HEK293T (cell line): ENCODE measurements around the gene CAPS.

Source experiments
- CTCF ChIA-PET: fragments of 350-600 bp; formaldehyde crosslinking; extraction: SDS; loops from one replicate; lab custom pipeline; 2021; ENCODE audit warnings: antibody characterized with exemption, inconsistent platforms; lab: Yijun Ruan, JAX
- POLR2A ChIA-PET: fragments of 350-600 bp; formaldehyde crosslinking; extraction: SDS; loops from one replicate; lab custom pipeline; 2020; ENCODE audit warnings: antibody characterized with exemption, inconsistent platforms; lab: Yijun Ruan, JAX
- DNase-seq: peaks from one replicate; pipeline ENCODE4 v3.0.0; 2012; ENCODE audit warnings: mixed read lengths; ENCODE audit errors: extremely low spot score
- ARNT ChIP-seq: fragments of 450-650 bp; IDR thresholded peaks from 2 replicates; pipeline ENCODE4 v1.6.1; 2017; ENCODE audit warnings: mild to moderate bottlenecking
- BHLHE40 ChIP-seq: fragments of 450-650 bp; IDR thresholded peaks from 2 replicates; pipeline ENCODE4 v1.6.1; 2016; ENCODE audit warnings: mild to moderate bottlenecking, moderate library complexity, borderline replicate concordance
- CTBP1 ChIP-seq: fragments of 450-650 bp; IDR thresholded peaks from 2 replicates; pipeline ENCODE4 v1.6.1; 2016; ENCODE audit warnings: borderline replicate concordance
- ELF4 ChIP-seq: fragments of 450-650 bp; IDR thresholded peaks from 2 replicates; pipeline ENCODE4 v1.6.1; 2017; ENCODE audit warnings: antibody characterized with exemption
- FOXA1 ChIP-seq: fragments of 450-650 bp; IDR thresholded peaks from 2 replicates; pipeline ENCODE4 v1.6.1; 2016; ENCODE audit warnings: mild to moderate bottlenecking
- FOXK2 ChIP-seq: fragments of 450-650 bp; IDR thresholded peaks from 2 replicates; pipeline ENCODE4 v1.6.1; 2016; ENCODE audit warnings: mild to moderate bottlenecking
- FOXM1 ChIP-seq: fragments of 450-650 bp; IDR thresholded peaks from 2 replicates; pipeline ENCODE4 v1.6.1; 2017; ENCODE audit warnings: mild to moderate bottlenecking, borderline replicate concordance
- HDGF ChIP-seq: fragments of 450-650 bp; IDR thresholded peaks from 2 replicates; pipeline ENCODE4 v1.6.1; 2017; ENCODE audit warnings: antibody characterized with exemption, borderline replicate concordance
- L3MBTL2 ChIP-seq: fragments of 450-650 bp; conservative IDR thresholded peaks from 2 replicates; pipeline ENCODE4 v1.6.1; 2016; ENCODE audit warnings: mild to moderate bottlenecking
- LEF1 ChIP-seq: fragments of 450-650 bp; IDR thresholded peaks from 2 replicates; pipeline ENCODE4 v1.6.1; 2017; ENCODE audit warnings: mild to moderate bottlenecking, borderline replicate concordance
- NFRKB ChIP-seq: fragments of 450-650 bp; IDR thresholded peaks from 2 replicates; pipeline ENCODE4 v1.6.1; 2016; ENCODE audit warnings: mild to moderate bottlenecking, moderate library complexity
- SP1 ChIP-seq: fragments of 450-650 bp; IDR thresholded peaks from 2 replicates; pipeline ENCODE4 v1.6.1; 2017
- SUZ12 ChIP-seq: fragments of 450-650 bp; IDR thresholded peaks from 2 replicates; pipeline ENCODE4 v1.6.1; 2016; ENCODE audit warnings: mild to moderate bottlenecking
- TARDBP ChIP-seq: fragments of 450-650 bp; IDR thresholded peaks from 2 replicates; pipeline ENCODE4 v1.6.1; 2016
- ZNF384 ChIP-seq: fragments of 450-650 bp; IDR thresholded peaks from 2 replicates; pipeline ENCODE4 v1.6.1; 2016
- TF ChIP-seq, protein P1 (sequence below): fragments of 450-650 bp; IDR thresholded peaks from 2 replicates; pipeline ENCODE4 v1.6.1; 2016

The CAPS gene

DNA sequence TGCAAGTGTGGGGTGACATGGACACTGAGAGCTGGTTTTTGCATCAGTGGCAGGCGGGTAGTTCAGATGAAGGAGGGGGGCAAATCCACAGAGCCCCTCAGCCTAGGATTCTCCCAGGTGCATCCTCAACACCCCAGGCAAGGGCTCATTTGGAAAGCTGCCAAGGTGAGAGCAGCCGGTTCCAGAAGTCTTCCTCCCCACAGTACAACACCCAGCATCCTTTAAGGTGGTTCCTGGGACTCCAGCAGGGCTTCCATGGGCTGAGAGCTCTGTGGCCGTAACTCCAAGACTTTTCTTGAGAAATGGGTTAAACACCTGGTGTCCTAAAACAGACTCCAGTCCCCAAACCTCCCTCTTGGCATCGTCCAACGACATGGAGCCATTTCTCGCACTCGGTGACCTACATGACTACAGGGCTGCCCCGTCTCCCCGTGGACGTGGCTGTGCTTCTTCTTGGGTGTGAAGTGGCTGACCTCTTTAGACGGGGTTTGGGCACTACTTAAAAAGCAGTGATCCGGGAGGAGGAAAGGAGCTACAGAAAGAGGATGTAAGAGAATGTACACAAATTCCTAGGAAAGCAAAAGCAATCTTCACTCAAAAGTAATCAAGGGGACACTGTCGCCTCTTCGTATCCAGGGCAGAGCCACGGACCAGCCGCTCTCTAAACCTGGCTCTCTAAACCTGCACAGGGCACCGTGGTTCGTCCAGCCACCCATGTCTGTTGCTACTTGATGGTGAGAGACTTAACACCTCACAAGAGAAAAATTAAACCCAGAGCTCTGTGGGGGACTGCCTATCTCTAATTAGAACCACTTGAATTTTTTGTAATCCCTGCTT is 38.4 kb downstream of the CAPS start:
- no peak for DNase-seq
- POLR2A ChIA-PET = interaction anchor here (1.1 kb wide), 2 partner anchors 26 to 48 kb away, joined by 3 read pairs; partner anchors contain the start of genes NDUFA11 and RANBP3
- CTCF ChIA-PET = interaction anchor here (0.9 kb wide), 1 partner anchor 15 kb away, joined by 3 read pairs; no protein-coding TSS in a partner anchor
- TF ChIP-seq ARNT (no peak), TARDBP (no peak)

DNA sequence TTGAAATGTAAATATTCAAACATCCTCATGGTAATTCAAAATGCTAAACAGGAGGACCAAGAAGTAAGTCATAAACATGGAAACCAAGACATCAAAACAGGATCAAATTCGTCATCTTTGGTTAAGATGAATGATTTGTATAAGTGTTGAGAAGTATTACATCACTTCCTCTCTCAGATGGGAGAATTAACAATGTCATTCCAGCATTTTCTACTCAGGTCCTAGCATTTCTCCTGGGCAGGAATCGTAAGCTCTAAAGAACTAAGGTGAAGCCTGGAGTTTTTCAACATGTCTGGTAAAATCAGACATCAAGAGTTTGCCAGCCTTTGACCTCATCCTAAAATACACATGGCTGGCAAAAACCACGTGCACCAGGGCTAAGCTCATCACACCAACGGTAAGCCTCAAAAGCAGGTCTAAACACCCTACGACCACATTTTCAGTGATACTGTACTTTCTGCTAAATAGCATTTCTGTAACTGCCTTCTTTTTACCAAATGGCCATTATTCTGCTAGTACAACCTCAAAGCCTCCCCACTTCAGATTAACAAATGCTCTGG is 39.1 kb downstream of the CAPS start:
- no peak for DNase-seq
- POLR2A ChIA-PET = no interaction called here
- CTCF ChIA-PET = interaction anchor here (0.9 to 1.0 kb wide), 2 partner anchors 15 to 149 kb away, joined by 3 read pairs; no protein-coding TSS in a partner anchor
- no peak for TF ChIP-seq FOXA1
- no peak for TF ChIP-seq NFRKB
- TF ChIP-seq L3MBTL2 = no peak
- no peak for TF ChIP-seq HDGF
- TF ChIP-seq, protein P1, sequence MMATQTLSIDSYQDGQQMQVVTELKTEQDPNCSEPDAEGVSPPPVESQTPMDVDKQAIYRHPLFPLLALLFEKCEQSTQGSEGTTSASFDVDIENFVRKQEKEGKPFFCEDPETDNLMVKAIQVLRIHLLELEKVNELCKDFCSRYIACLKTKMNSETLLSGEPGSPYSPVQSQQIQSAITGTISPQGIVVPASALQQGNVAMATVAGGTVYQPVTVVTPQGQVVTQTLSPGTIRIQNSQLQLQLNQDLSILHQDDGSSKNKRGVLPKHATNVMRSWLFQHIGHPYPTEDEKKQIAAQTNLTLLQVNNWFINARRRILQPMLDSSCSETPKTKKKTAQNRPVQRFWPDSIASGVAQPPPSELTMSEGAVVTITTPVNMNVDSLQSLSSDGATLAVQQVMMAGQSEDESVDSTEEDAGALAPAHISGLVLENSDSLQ = no peak
- no peak for TF ChIP-seq TARDBP
- no peak for TF ChIP-seq FOXM1

DNA sequence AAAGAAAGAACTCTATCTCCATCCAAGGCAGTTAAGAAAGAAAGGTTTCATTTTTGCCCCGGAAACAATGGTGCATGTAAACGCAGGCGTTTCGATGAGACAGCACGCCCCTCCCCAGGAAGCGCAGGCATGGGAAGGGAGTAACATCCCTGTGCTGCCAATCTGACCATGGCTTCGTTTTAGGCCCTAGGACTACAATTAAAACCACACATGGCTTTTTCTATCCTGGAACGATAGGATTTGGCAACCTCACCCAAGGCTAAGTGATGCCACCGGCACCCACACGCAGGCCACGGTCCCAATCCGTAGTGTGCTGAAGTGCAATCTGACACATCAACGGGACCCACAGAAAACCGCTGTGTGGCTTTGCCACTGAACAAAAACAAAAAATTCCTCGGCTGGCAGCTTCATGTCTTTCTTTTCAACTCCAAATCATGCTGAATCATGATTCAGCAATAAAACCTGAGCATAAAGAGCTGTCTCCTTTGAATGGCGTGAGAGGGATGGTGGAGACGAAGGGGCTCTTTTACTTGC is 39.7 kb downstream of the CAPS start:
- POLR2A ChIA-PET = interaction anchor here (0.6 kb wide), 1 partner anchor 67 kb away, joined by 3 read pairs; no protein-coding TSS in a partner anchor
- TF ChIP-seq BHLHE40 = no peak
- TF ChIP-seq L3MBTL2 = no peak
- TF ChIP-seq, protein P1 = no peak
- no peak for TF ChIP-seq SUZ12
- TF ChIP-seq SP1 = no peak
- CTCF ChIA-PET = interaction anchor here (1.0 kb wide), 1 partner anchor 149 kb away, joined by 3 read pairs; no protein-coding TSS in a partner anchor
- DNase-seq = no peak

DNA sequence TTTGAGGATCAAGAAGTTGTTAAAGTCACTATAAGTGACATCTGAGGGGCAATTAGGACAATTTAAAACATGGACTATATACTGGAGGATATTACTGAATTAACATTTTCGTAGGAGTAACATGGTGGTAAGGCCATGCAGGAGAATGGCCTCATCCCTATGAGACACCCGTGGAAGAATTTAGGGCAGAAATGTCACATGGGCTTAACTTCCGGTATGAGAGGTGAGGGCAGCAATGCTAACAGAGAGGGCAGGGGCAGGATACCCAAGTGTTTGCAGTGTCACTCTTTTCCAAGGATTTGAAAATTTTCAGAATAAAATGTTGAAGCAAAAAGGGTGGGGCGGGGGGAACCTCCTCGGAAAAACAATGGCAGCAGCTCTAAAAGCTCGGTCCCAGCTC is 40.2 kb downstream of the CAPS start:
- no peak for DNase-seq
- CTCF ChIA-PET = interaction anchor here (0.6 kb wide), 1 partner anchor 180 kb away, joined by 6 read pairs; no protein-coding TSS in a partner anchor
- POLR2A ChIA-PET = interaction anchor here (0.6 kb wide), 1 partner anchor 67 kb away, joined by 3 read pairs; no protein-coding TSS in a partner anchor
- TF ChIP-seq CTBP1 (no peak), BHLHE40 (no peak), L3MBTL2 (no peak), ARNT (no peak), ELF4 (no peak)

DNA sequence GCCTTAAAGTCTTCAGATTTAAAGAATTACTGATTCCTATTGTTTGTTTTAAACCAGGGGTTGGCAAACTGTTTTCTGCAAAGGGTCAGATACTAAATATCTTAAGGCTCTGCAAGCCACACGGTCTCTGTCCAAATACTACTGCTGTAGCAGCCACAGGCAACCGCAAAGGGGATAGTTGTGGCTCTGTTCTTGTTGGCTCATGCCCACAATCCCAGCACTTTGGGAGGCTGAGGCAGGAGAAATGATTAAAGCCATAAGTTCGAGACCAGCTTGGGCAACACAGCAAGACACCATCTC is 41.5 kb downstream of the CAPS start:
- ChIA-PET POLR2A (no interaction called here), CTCF (interaction anchor here (4.3 kb wide), 1 partner anchor 12 kb away, joined by 20 read pairs; no protein-coding TSS in a partner anchor)
- DNase-seq = no peak

DNA sequence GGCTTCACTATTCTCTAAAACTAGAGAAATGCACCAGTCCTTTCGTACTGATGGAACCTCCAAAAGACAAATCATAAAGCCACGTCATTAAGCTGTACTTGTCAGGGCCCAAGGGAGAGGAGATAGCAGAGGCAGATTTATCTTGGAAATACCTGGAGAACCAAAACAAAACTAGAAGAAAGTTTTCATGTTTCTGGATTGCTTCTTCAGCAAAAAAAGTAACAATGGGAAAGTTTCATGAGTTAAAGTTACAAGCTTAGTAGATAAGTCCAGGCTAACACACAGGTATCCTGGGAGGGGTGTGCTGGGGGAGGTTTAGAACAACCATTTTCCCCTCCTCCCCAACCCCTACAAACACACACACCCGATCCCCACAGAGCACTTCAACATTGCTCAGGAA is 42.3 kb downstream of the CAPS start:
- POLR2A ChIA-PET = no interaction called here
- no peak for DNase-seq
- CTCF ChIA-PET = interaction anchor here (1.1 to 4.3 kb wide), 3 partner anchors 9 to 24 kb away, joined by 3 to 20 read pairs (median 4); no protein-coding TSS in a partner anchor
- TF ChIP-seq ELF4 (no peak), SUZ12 (no peak), CTBP1 (no peak), ZNF384 (no peak), SP1 (no peak)

More for the DNA sequence above, 41.5 kb downstream of the CAPS start:
- TF ChIP-seq, protein P1 = no peak
- no peak for TF ChIP-seq L3MBTL2

DNA sequence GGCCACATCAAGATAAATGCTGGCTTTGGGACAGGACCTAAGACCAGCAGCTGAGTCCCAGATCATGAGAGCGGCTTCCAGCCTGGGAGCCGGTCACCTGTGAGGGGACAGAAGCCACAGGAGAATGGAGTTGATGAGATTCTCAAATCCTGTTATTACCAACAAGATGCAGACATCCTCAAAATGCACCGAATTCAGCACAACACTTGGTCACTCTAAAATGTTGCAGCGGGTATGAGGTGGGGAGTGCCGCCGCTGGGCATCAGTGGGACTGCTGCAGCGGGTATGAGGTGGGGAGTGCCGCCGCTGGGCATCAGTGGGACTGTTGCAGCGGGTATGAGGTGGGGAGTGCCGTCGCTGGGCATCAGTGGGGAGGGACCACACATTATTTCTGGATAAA is 42.7 kb downstream of the CAPS start:
- CTCF ChIA-PET = interaction anchor here (1.1 to 4.3 kb wide), 3 partner anchors 9 to 23 kb away, joined by 3 to 20 read pairs (median 4); no protein-coding TSS in a partner anchor
- TF ChIP-seq SP1 (no peak), CTBP1 (no peak), FOXA1 (no peak), ARNT (no peak), SUZ12 (no peak), ELF4 (no peak), L3MBTL2 (no peak), HDGF (no peak), FOXK2 (no peak), ZNF384 (no peak), BHLHE40 (no peak), NFRKB (no peak), TARDBP (no peak), LEF1 (no peak), FOXM1 (no peak)
- TF ChIP-seq, protein P1 = no peak
- no peak for DNase-seq
- POLR2A ChIA-PET = no interaction called here
